PFSK-1 (cell line): Measurements from ENCODE around the gene CEP70.

Source experiments
- FOXP2 ChIP-seq: optimal IDR thresholded peaks from 2 replicates; pipeline ENCODE3; 2011; ENCODE audit warnings: borderline replicate concordance, control low read depth, inconsistent platforms; ENCODE audit not compliant: insufficient read depth; ENCODE audit errors: extremely low read length, extremely low read depth
- POLR2AphosphoS5 ChIP-seq: IDR thresholded peaks from 2 replicates; pipeline ENCODE4 v1.6.1; 2012; ENCODE audit warnings: low read depth, mild to moderate bottlenecking, control low read depth, low read length, moderate library complexity
- SIN3A ChIP-seq: IDR thresholded peaks from 2 replicates; pipeline ENCODE4 v1.6.1; 2012; ENCODE audit warnings: mild to moderate bottlenecking, low read length, moderate library complexity, borderline replicate concordance; ENCODE audit not compliant: insufficient read depth
- TAF1 ChIP-seq: IDR thresholded peaks from 2 replicates; pipeline ENCODE4 v1.6.1; 2012; ENCODE audit warnings: low read length, control low read depth, borderline replicate concordance; ENCODE audit not compliant: insufficient read depth
- TF ChIP-seq, protein P1 (sequence below), 2 experiments: IDR thresholded peaks; 2 replicates each; pipeline versions ENCODE4 v1.6.1 to v1.8.0; 2011 to 2012; ENCODE audit warnings: low read depth in 2 of 2, low read length in 2 of 2, control low read depth in 1 of 2, inconsistent platforms in 1 of 2, mild to moderate bottlenecking in 1 of 2, moderate library complexity in 1 of 2; ENCODE audit not compliant: insufficient read depth in 1 of 2

DNA sequence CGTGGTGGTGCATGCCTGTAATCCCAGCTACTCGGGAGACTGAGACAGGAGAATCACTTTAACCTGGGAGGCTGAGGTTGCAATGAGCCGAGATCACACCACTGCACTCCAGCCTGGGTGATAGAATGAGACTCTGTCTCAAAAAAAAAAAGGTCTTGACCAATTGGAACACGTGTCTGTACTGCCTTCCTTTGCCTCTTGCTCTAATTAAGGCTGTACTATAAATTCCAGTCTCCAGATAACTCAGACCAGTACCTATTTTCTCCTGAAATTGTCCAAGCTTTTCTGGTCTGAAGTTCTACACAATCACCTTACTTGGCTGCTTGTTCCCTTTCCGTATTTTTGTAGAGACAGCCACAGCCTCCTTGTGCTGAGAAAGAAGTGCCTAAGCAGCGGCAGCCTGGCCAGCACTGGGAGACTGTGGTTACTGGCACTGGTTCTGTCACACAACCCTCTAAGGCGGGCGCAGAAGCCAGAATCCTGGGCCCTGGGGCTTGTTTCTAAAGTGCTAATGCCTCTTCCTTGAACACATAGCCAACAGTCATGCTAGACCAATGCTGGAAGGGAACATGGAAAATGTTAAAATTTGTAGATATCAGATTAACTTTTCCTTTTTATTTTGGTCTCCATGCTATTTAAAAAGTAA is 6.2 kb upstream of the CEP70 start:
- TF ChIP-seq POLR2AphosphoS5 (no peak), TAF1 (no peak), SIN3A (no peak), FOXP2 (no peak)
- TF ChIP-seq, protein P1, sequence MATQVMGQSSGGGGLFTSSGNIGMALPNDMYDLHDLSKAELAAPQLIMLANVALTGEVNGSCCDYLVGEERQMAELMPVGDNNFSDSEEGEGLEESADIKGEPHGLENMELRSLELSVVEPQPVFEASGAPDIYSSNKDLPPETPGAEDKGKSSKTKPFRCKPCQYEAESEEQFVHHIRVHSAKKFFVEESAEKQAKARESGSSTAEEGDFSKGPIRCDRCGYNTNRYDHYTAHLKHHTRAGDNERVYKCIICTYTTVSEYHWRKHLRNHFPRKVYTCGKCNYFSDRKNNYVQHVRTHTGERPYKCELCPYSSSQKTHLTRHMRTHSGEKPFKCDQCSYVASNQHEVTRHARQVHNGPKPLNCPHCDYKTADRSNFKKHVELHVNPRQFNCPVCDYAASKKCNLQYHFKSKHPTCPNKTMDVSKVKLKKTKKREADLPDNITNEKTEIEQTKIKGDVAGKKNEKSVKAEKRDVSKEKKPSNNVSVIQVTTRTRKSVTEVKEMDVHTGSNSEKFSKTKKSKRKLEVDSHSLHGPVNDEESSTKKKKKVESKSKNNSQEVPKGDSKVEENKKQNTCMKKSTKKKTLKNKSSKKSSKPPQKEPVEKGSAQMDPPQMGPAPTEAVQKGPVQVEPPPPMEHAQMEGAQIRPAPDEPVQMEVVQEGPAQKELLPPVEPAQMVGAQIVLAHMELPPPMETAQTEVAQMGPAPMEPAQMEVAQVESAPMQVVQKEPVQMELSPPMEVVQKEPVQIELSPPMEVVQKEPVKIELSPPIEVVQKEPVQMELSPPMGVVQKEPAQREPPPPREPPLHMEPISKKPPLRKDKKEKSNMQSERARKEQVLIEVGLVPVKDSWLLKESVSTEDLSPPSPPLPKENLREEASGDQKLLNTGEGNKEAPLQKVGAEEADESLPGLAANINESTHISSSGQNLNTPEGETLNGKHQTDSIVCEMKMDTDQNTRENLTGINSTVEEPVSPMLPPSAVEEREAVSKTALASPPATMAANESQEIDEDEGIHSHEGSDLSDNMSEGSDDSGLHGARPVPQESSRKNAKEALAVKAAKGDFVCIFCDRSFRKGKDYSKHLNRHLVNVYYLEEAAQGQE (IDR thresholded peaks at IDR 0.05; ENCODE audit: insufficient read depth in 1 of 2, low read depth in 2 of 2, low read length in 2 of 2) = no peak
